HEK293 (cell line): ENCODE results near the gene RANBP10.
A peak's percentile ranks its signal among the peaks of the same experiment; 100 is the strongest.

Experiments used
- CTCF ChIA-PET: fragments of 350-600 bp; formaldehyde crosslinking; extraction: SDS; loops from one replicate; lab custom pipeline; 2021; ENCODE audit warnings: antibody characterized with exemption; lab: Yijun Ruan, JAX
- POLR2A ChIA-PET: fragments of 300-600 bp; formaldehyde crosslinking; extraction: SDS; loops from one replicate; lab custom pipeline; 2020; ENCODE audit warnings: antibody characterized with exemption, inconsistent platforms; lab: Yijun Ruan, JAX
- H3K27ac ChIP-seq: fragments of 200-500 bp; sonication (Bioruptor generic); 2 replicates; pipeline ENCODE4 v1.5.1; 2014; ENCODE audit warnings: low read depth, low read length, control low read depth, inconsistent platforms; ENCODE audit errors: extremely low read depth
- H3K36me3 ChIP-seq, 2 experiments: fragments of 200-500 bp in 1 of 2; sonication (Bioruptor generic) in 1 of 2; 1 replicate in 1 of 2; 2 replicates in 1 of 2; pipeline ENCODE4 v1.5.1; 2014 to 2017; ENCODE audit warnings: inconsistent platforms in 2 of 2, low read length in 2 of 2; ENCODE audit not compliant: control insufficient read depth in 2 of 2, insufficient read depth in 1 of 2
- H3K4me1 ChIP-seq: fragments of 200-500 bp; sonication (Bioruptor generic); 2 replicates; pipeline ENCODE4 v1.5.1; 2014; ENCODE audit warnings: mild to moderate bottlenecking, low read length, inconsistent platforms; ENCODE audit not compliant: control insufficient read depth, insufficient read depth
- H3K4me3 ChIP-seq: 2 replicates; pipeline ENCODE4 v1.5.1; 2011; ENCODE audit warnings: low read depth, mild to moderate bottlenecking, control low read depth, low read length, moderate library complexity
- H3K9me3 ChIP-seq: fragments of 200-500 bp; sonication (Bioruptor generic); 2 replicates; pipeline ENCODE4 v1.5.1; 2014; ENCODE audit warnings: low read depth, low read length, inconsistent platforms; ENCODE audit not compliant: control insufficient read depth, insufficient read depth
- IKZF3 ChIP-seq: fragments of 450-650 bp; IDR thresholded peaks from 2 replicates; pipeline ENCODE4 v1.5.0; 2018; ENCODE audit warnings: missing biosample characterization, mild to moderate bottlenecking, missing genetic modification characterization, moderate library complexity
- KLF16 ChIP-seq: fragments of 450-650 bp; formaldehyde crosslinking; IDR thresholded peaks from 2 replicates; pipeline ENCODE4 v1.5.1; 2017; ENCODE audit warnings: missing biosample characterization, missing genetic modification characterization
- MYNN ChIP-seq: fragments of 450-650 bp; formaldehyde crosslinking; IDR thresholded peaks from 2 replicates; pipeline ENCODE4 v1.5.1; 2016; ENCODE audit warnings: missing biosample characterization, missing genetic modification characterization, borderline replicate concordance
- REST ChIP-seq: fragments of 450-650 bp; formaldehyde crosslinking; IDR thresholded peaks from 2 replicates; pipeline ENCODE4 v1.5.1; 2016; ENCODE audit warnings: missing biosample characterization, missing genetic modification characterization
- ZBTB10 ChIP-seq: fragments of 450-650 bp; formaldehyde crosslinking; IDR thresholded peaks from 2 replicates; pipeline ENCODE4 v1.5.1; 2016; ENCODE audit warnings: missing biosample characterization, missing genetic modification characterization
- ZNF133 ChIP-seq: fragments of 450-650 bp; formaldehyde crosslinking; IDR thresholded peaks from 2 replicates; pipeline ENCODE4 v1.5.1; 2016; ENCODE audit warnings: missing biosample characterization, missing genetic modification characterization
- ZNF24 ChIP-seq: fragments of 450-650 bp; formaldehyde crosslinking; IDR thresholded peaks from 2 replicates; pipeline ENCODE4 v1.5.1; 2016; ENCODE audit warnings: missing biosample characterization, missing genetic modification characterization
- ZNF433 ChIP-seq: fragments of 450-650 bp; formaldehyde crosslinking; IDR thresholded peaks from 2 replicates; pipeline ENCODE4 v1.5.1; 2016; ENCODE audit warnings: missing biosample characterization, missing genetic modification characterization, low read depth
- ZNF501 ChIP-seq: fragments of 450-650 bp; formaldehyde crosslinking; IDR thresholded peaks from 2 replicates; pipeline ENCODE4 v1.5.1; 2016; ENCODE audit warnings: missing biosample characterization, missing genetic modification characterization
- ZNF521 ChIP-seq: fragments of 450-650 bp; formaldehyde crosslinking; IDR thresholded peaks from 2 replicates; pipeline ENCODE4 v1.5.1; 2017; ENCODE audit warnings: missing biosample characterization, mild to moderate bottlenecking, missing genetic modification characterization
- ZNF548 ChIP-seq: fragments of 450-650 bp; formaldehyde crosslinking; IDR thresholded peaks from 2 replicates; pipeline ENCODE4 v1.5.1; 2016; ENCODE audit warnings: missing biosample characterization, missing genetic modification characterization
- ZNF600 ChIP-seq: fragments of 450-650 bp; formaldehyde crosslinking; IDR thresholded peaks from 2 replicates; pipeline ENCODE4 v1.5.1; 2016; ENCODE audit warnings: missing biosample characterization, missing genetic modification characterization
- ZNF677 ChIP-seq: fragments of 450-650 bp; IDR thresholded peaks from 2 replicates; pipeline ENCODE4 v1.5.0; 2018; ENCODE audit warnings: missing biosample characterization, mild to moderate bottlenecking, missing genetic modification characterization, moderate library complexity
- ZNF704 ChIP-seq: fragments of 450-650 bp; formaldehyde crosslinking; IDR thresholded peaks from 2 replicates; pipeline ENCODE4 v1.5.1; 2016; ENCODE audit warnings: missing biosample characterization, missing genetic modification characterization
- ZSCAN16 ChIP-seq: fragments of 450-650 bp; formaldehyde crosslinking; IDR thresholded peaks from 2 replicates; pipeline ENCODE4 v1.5.1; 2016; ENCODE audit warnings: missing biosample characterization, missing genetic modification characterization
- TF ChIP-seq, protein P1 (sequence below): fragments of 450-650 bp; formaldehyde crosslinking; IDR thresholded peaks from 2 replicates; pipeline ENCODE4 v1.5.1; 2016; ENCODE audit warnings: missing biosample characterization, missing genetic modification characterization, borderline replicate concordance

The RANBP10 gene

GRCh38 chr16:67736858-67737257 lies 69.5 kb downstream of the RANBP10 start:
- Histone ChIP-seq H3K9me3 (no peaks in the 10 kb centered on the region), H3K27ac (no peak overlapping the region), H3K36me3 (peaks cover 0 to 33% of the 10 kb centered on the region in 2 experiments; a peak in 1 of 3 replicates), H3K4me3 (no peak overlapping the region), H3K4me1 (no peaks in the 10 kb centered on the region)
- TF ChIP-seq ZNF600: 0 out of 2 replicates have a peak, but pooled peaks have one; percentile 15
- no peak for TF ChIP-seq ZNF433 (tag by site-specific recombination)
- TF ChIP-seq ZNF548 (tag by site-specific recombination): peak; percentile 61; the same call in 1 of the 2 replicates
- ChIA-PET CTCF (interaction anchor here (1.2 kb wide), 1 partner anchor 216 kb away, joined by 4 read pairs; no protein-coding TSS in a partner anchor), POLR2A (no interaction called here)

DNA sequence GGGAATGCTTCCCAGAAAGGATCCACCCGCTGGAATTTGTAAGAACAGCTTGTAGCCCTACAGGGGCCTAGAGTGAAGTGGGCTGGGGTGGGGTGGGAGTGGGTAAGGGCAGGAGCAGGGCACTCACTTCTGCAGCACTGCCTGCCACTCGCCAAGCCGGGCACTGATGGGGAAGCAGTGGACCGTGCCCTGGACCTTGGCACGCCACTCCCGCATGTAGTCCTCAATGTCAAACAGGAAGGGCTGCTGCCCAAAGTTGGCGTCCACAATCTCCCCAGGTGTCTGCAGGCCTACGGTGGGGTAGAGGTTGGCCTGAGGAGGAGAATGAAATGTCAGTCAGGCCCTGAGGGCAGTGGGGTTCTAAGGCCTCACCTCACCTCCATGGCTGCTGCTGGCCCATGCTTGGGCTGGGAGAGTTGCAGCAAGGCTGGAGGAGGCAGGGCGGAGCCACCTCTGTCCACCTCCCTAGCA lies 71.6 kb downstream of the RANBP10 start:
- POLR2A ChIA-PET: no interaction called here

GRCh38 chr16:67733734-67734470 lies 72.5 kb downstream of the RANBP10 start:
- H3K36me3 ChIP-seq: peaks cover 0 to 46% of the 10 kb centered on the region in 2 experiments; a peak in 1 of 3 replicates
- TF ChIP-seq ZNF704 (tag by site-specific recombination) (no peak), MYNN (tag by site-specific recombination) (no peak), ZNF521 (tag by site-specific recombination) (no peak), ZNF501 (no peak), IKZF3 (tag by site-specific recombination) (no peak), ZNF133 (no peak), ZNF24 (no peak), REST (tag by site-specific recombination) (no peak), KLF16 (tag by site-specific recombination) (no peak), ZBTB10 (tag by site-specific recombination) (no peak), ZSCAN16 (tag by site-specific recombination) (no peak)
- TF ChIP-seq, protein P1, sequence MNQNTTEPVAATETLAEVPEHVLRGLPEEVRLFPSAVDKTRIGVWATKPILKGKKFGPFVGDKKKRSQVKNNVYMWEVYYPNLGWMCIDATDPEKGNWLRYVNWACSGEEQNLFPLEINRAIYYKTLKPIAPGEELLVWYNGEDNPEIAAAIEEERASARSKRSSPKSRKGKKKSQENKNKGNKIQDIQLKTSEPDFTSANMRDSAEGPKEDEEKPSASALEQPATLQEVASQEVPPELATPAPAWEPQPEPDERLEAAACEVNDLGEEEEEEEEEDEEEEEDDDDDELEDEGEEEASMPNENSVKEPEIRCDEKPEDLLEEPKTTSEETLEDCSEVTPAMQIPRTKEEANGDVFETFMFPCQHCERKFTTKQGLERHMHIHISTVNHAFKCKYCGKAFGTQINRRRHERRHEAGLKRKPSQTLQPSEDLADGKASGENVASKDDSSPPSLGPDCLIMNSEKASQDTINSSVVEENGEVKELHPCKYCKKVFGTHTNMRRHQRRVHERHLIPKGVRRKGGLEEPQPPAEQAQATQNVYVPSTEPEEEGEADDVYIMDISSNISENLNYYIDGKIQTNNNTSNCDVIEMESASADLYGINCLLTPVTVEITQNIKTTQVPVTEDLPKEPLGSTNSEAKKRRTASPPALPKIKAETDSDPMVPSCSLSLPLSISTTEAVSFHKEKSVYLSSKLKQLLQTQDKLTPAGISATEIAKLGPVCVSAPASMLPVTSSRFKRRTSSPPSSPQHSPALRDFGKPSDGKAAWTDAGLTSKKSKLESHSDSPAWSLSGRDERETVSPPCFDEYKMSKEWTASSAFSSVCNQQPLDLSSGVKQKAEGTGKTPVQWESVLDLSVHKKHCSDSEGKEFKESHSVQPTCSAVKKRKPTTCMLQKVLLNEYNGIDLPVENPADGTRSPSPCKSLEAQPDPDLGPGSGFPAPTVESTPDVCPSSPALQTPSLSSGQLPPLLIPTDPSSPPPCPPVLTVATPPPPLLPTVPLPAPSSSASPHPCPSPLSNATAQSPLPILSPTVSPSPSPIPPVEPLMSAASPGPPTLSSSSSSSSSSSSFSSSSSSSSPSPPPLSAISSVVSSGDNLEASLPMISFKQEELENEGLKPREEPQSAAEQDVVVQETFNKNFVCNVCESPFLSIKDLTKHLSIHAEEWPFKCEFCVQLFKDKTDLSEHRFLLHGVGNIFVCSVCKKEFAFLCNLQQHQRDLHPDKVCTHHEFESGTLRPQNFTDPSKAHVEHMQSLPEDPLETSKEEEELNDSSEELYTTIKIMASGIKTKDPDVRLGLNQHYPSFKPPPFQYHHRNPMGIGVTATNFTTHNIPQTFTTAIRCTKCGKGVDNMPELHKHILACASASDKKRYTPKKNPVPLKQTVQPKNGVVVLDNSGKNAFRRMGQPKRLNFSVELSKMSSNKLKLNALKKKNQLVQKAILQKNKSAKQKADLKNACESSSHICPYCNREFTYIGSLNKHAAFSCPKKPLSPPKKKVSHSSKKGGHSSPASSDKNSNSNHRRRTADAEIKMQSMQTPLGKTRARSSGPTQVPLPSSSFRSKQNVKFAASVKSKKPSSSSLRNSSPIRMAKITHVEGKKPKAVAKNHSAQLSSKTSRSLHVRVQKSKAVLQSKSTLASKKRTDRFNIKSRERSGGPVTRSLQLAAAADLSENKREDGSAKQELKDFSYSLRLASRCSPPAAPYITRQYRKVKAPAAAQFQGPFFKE (tag by site-specific recombination): no peak

More for the DNA sequence above, 71.6 kb downstream of the RANBP10 start:
- H3K36me3 ChIP-seq: peaks cover 0 to 37% of the 10 kb centered on the region in 2 experiments; a peak in 1 of 3 replicates
- TF ChIP-seq ZNF677: 0 out of 2 replicates have a peak, but pooled peaks have one; percentile 34
- no peak for TF ChIP-seq ZNF548 (tag by site-specific recombination)
- H3K4me1 ChIP-seq: no peaks in the 10 kb centered on the region
- H3K9me3 ChIP-seq: no peaks in the 10 kb centered on the region
- no peak overlapping the region for H3K4me3 ChIP-seq
- CTCF ChIA-PET: interaction anchor here (0.6 kb wide), 1 partner anchor 18 kb away, joined by 3 read pairs; no protein-coding TSS in a partner anchor
- no peak overlapping the region for H3K27ac ChIP-seq

More at GRCh38 chr16:67733734-67734470, 72.5 kb downstream of the RANBP10 start:
- H3K9me3 ChIP-seq: no peaks in the 10 kb centered on the region
- no peak overlapping the region for H3K4me3 ChIP-seq
- H3K27ac ChIP-seq: no peak overlapping the region
- CTCF ChIA-PET: interaction anchor here (0.7 kb wide), 1 partner anchor 149 kb away, joined by 3 read pairs; no protein-coding TSS in a partner anchor
- POLR2A ChIA-PET: no interaction called here
- no peaks in the 10 kb centered on the region for H3K4me1 ChIP-seq
